ENCODE results near the gene DNLZ.

The DNLZ gene

DNA sequence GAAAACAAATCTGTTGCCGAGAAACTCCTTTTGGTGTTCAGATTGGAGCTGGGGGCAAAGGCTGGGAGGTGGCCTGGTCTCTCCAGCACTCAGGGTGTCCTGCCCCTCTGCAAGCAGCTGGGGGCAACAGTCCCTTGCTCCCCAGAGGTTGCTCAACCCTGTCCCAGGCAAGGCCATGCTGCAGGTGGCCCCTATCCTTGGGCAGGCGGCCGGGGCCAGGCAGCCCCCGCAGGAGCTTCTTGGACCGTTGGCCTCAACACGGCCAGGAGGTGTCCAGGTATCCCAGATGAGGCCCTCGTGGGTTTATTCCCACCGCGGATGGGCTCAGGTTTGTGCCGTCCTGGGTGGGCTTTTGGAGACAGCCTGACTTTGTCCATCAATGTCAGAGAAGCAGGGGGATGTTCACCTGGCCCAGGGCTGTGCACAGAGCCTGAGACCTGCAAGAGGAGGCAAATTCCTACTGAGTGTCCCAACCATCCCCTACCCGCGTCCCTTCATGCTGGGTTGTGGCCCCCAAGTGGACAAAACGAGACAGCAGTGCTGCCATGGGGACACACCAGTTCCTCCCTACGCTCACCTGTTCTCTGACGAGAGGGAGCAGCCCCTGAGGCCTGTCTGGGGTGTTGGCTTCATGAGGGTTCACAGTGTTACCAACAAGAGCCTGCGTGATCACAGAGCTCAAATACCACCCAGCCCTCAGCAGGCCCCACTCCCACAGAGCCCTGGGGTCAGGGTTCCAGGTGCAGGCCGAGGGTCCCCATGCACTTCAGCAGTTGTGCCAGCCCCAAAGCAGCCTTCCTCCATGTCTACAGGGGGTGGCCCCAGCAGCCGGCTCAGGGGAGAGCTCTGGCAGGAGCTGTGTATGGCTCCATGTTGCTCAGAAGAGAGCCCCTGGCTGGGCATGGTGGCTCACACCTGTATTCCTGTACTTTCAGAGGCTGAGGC lies 50.2 kb downstream of the DNLZ start:
- DNase-seq = no peak

GRCh38 chr9:136312436-136312835 lies 51.1 kb downstream of the DNLZ start:
- DNase-seq = no peak

DNA sequence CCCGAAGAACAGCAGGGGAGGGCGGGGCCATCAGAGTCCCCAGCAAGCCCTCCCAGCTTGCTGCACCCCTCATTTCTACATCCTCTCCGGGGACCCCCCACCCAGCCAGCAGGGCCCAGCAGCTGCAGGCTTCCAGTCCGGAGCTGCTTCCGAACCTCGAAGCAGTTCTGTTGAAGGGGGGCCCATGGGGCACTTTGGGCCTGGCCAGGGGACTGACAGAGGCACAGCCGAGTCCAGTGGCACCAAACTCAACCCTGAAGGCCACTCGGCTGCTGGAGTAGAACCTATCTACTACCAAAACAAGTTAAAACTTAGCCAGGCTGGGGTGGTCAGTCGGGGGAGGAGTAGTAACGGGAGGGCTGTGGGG lies 51.6 kb downstream of the DNLZ start:
- no peak for DNase-seq

- DNase-seq = no peak
Observed at GRCh38 chr9:136311051-136312008, 52.2 kb downstream of the DNLZ start.

- DNase-seq = no peak
Observed at GRCh38 chr9:136310273-136311030, 53.1 kb downstream of the DNLZ start.

DNA sequence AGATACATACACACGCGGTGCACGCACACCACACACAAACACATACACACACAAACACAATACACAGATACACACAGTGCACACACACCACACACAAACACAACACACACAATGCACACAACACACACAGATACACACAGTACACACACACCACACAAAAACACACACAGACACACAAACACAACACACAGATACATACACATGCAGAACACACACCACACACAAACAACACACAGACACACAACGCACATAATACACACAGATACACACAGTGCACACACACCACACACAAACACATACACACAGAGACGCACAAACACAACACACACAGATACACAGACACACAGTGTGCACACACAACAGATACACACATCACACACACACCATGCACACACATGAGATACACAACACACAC lies 53.7 kb downstream of the DNLZ start:
- DNase-seq = no peak

Measured in NCI-H2081 treated with DMSO at 0.1 percent for 48 hours (cell line).